Gastrocnemius medialis (tissue), 4 donors: ENCODE measurements around the gene ADAMTS2. TPM values are rescaled to one million over a fixed set of nuclear protein-coding genes. Genes with fewer than 3 reads are reported as not detected.

ENCODE experiments used
- ATAC-seq, 2 donors: fragments of 150-250 bp; one replicate each; pipeline ENCODE4 v1.9.1; 2016
- DNase-seq, 2 donors: peaks; one replicate each; pipeline ENCODE4 v3.0.0-alpha.2; 2019
- H3K27ac ChIP-seq, 4 donors: fragments of 200-600 bp; sonication (generic); 1 replicate in 1 of 4; 2 replicates in 3 of 4; pipeline ENCODE4 v1.5.1; 2016 to 2018; ENCODE audit warnings: mild to moderate bottlenecking in 2 of 4, moderate library complexity in 1 of 4
- H3K27me3 ChIP-seq, 3 donors: fragments of 200-600 bp; sonication (generic) in 2 of 3; 1 replicate in 1 of 3; 2 replicates in 2 of 3; pipeline versions ENCODE4 v1.5.1 to v1.6.0; 2016 to 2019; ENCODE audit warnings: mild to moderate bottlenecking in 1 of 3, moderate library complexity in 1 of 3
- H3K36me3 ChIP-seq, 2 donors: fragments of 200-600 bp; sonication (generic) in 1 of 2; one replicate each; pipeline ENCODE4 v1.5.1; 2017 to 2018
- H3K4me1 ChIP-seq, 2 donors: fragments of 200-600 bp; sonication (generic) in 1 of 2; one replicate each; pipeline ENCODE4 v1.5.1; 2016 to 2017; ENCODE audit warnings: mild to moderate bottlenecking in 2 of 2
- H3K4me3 ChIP-seq, 4 donors: fragments of 200-600 bp; sonication (generic) in 3 of 4; 1 replicate in 1 of 4; 2 replicates in 3 of 4; pipeline ENCODE4 v1.5.1; 2016 to 2019; ENCODE audit warnings: mild to moderate bottlenecking in 2 of 4
- H3K9me3 ChIP-seq, 3 donors: fragments of 200-600 bp; sonication (generic) in 2 of 3; 1 replicate in 1 of 3; 2 replicates in 2 of 3; pipeline ENCODE4 v1.5.1; 2016 to 2019
- CTCF ChIP-seq, 5 experiments: fragments of 450-650 bp in 3 of 5; fragments of 200-600 bp in 2 of 5; sonication (generic) in 2 of 5; IDR thresholded peaks in 4 of 5; conservative IDR thresholded peaks in 1 of 5; 1 replicate in 4 of 5; 2 replicates in 1 of 5; pipeline ENCODE4 v1.5.1; 2016 to 2019; ENCODE audit warnings: antibody characterized with exemption in 5 of 5, mild to moderate bottlenecking in 3 of 5, moderate library complexity in 3 of 5
- POLR2A ChIP-seq, 2 donors: fragments of 450-650 bp; IDR thresholded peaks; one replicate each; pipeline ENCODE4 v1.6.1; 2017; ENCODE audit warnings: antibody characterized with exemption in 2 of 2, mild to moderate bottlenecking in 2 of 2, moderate library complexity in 2 of 2
- in situ Hi-C, 4 donors: fragments of 200-750 bp; cut with MboI; loops; one replicate each; pipeline versions ENCODE4 v1.15.0 to v1.8.0; 2017; ENCODE audit warnings: low sequenced_read_pairs in 4 of 4
- intact Hi-C: fragments of 100-400 bp; cut with DNase I; formaldehyde crosslinking; loops from one replicate; pipeline ENCODE4 v1.15.1; 2023; ENCODE audit warnings: low total_unique reads
- total RNA-seq, 4 donors: library from RNA; depleted of rRNA; stranded (reverse); fragments of >200 nt; gene quantifications; one replicate each; pipeline versions ENCODE4 v1.1.0 to v1.2.3, GENCODE V29; 2016

Gene ADAMTS2
- total RNA-seq, 4 donors from 2014 or later, result 0.78 to 3.8 (median 2.0) TPM

- TF ChIP-seq POLR2A (IDR thresholded peaks at IDR 0.05), result no peak
- TF ChIP-seq CTCF (IDR thresholded peaks at IDR 0.05 in 4 of 5, conservative IDR thresholded peaks at IDR 0.05 in 1 of 5), result no peak
- H3K4me1 ChIP-seq, result no peaks in the 10 kb centered on the region
- H3K9me3 ChIP-seq, result no peaks in the 10 kb centered on the region
- peak in 1 of 2 donors; percentile 4 for DNase-seq
- no peak overlapping the region for H3K27ac ChIP-seq
- no peak overlapping the region for H3K4me3 ChIP-seq
- no peak for ATAC-seq
- intact Hi-C loops, result no loop called here
- in situ Hi-C loops, result no loop called here
- no peaks in the 10 kb centered on the region for H3K36me3 ChIP-seq
- no peaks in the 10 kb centered on the region for H3K27me3 ChIP-seq
These were observed 36.5 kb downstream of the ADAMTS2 start for GRCh38 chr5:179308563-179309382.

- in situ Hi-C loops (no loop called here), intact Hi-C loops (no loop called here)
- Histone ChIP-seq H3K9me3 (no peaks in the 10 kb centered on the region), H3K4me1 (no peaks in the 10 kb centered on the region), H3K4me3 (no peak overlapping the region), H3K36me3 (no peaks in the 10 kb centered on the region), H3K27me3 (no peaks in the 10 kb centered on the region), H3K27ac (no peak overlapping the region)
- ATAC-seq (no peak), DNase-seq (peak in 1 of 2 donors; percentile 8)
- TF ChIP-seq POLR2A (IDR thresholded peaks at IDR 0.05) (no peak), CTCF (IDR thresholded peaks at IDR 0.05 in 4 of 5, conservative IDR thresholded peaks at IDR 0.05 in 1 of 5) (no peak)
These were observed 37.3 kb downstream of the ADAMTS2 start for GRCh38 chr5:179307931-179308471.

- no peak overlapping the region for H3K4me3 ChIP-seq
- H3K9me3 ChIP-seq, result no peaks in the 10 kb centered on the region
- no peak for ATAC-seq
- intact Hi-C loops, result no loop called here
- in situ Hi-C loops, result no loop called here
- H3K36me3 ChIP-seq, result no peaks in the 10 kb centered on the region
- no peaks in the 10 kb centered on the region for H3K27me3 ChIP-seq
- H3K4me1 ChIP-seq, result no peaks in the 10 kb centered on the region
- no peak overlapping the region for H3K27ac ChIP-seq
- DNase-seq, result peak in 1 of 2 donors; percentile 6
- TF ChIP-seq CTCF (IDR thresholded peaks at IDR 0.05 in 4 of 5, conservative IDR thresholded peaks at IDR 0.05 in 1 of 5) (no peak), POLR2A (IDR thresholded peaks at IDR 0.05) (no peak)
These were observed 38.1 kb downstream of the ADAMTS2 start for GRCh38 chr5:179307013-179307800.

GRCh38 chr5:179306191-179307012, 38.9 kb downstream of the ADAMTS2 start:
- no peaks in the 10 kb centered on the region for H3K4me1 ChIP-seq
- no peaks in the 10 kb centered on the region for H3K9me3 ChIP-seq
- TF ChIP-seq POLR2A (IDR thresholded peaks at IDR 0.05) (no peak), CTCF (IDR thresholded peaks at IDR 0.05 in 4 of 5, conservative IDR thresholded peaks at IDR 0.05 in 1 of 5) (no peak)
- in situ Hi-C loops (no loop called here), intact Hi-C loops (no loop called here)
- H3K4me3 ChIP-seq, result no peak overlapping the region
- H3K27ac ChIP-seq, result no peak overlapping the region
- peak in 1 of 2 donors; percentile 2 for DNase-seq
- no peak for ATAC-seq
- H3K27me3 ChIP-seq, result no peaks in the 10 kb centered on the region
- H3K36me3 ChIP-seq, result no peaks in the 10 kb centered on the region
